Lung (tissue), 12 donors: ENCODE results near the gene PSMA7. TPM values are rescaled to one million over a fixed set of nuclear protein-coding genes. Genes with fewer than 3 reads are reported as not detected.

Experiments used
- ATAC-seq: fragments of 200-7000 bp; cut with Tn5 transposase; one replicate; pipeline ENCODE4 v1.9.1; 2020; ENCODE audit warnings: moderate number of reproducible peaks; ENCODE audit not compliant: insufficient read depth, low FRiP score
- DNase-seq, 3 donors: peaks; one replicate each; pipeline ENCODE4 v3.0.0-alpha.2; 2013 to 2017
- H3K27ac ChIP-seq, 2 donors: one replicate each; pipeline ENCODE4 v1.5.1; 2013; ENCODE audit warnings: mild to moderate bottlenecking in 2 of 2, moderate library complexity in 2 of 2, control low read depth in 1 of 2, inconsistent platforms in 1 of 2, low read depth in 1 of 2, low read length in 1 of 2
- H3K27me3 ChIP-seq, 3 donors: one replicate each; pipeline ENCODE4 v1.5.1; 2013; ENCODE audit warnings: low read length in 2 of 3; ENCODE audit not compliant: control insufficient read depth in 3 of 3, insufficient read depth in 3 of 3
- H3K36me3 ChIP-seq, 4 donors: one replicate each; pipeline ENCODE4 v1.5.1; 2013; ENCODE audit warnings: low read length in 4 of 4, mild to moderate bottlenecking in 1 of 4, moderate library complexity in 1 of 4; ENCODE audit not compliant: control insufficient read depth in 4 of 4, insufficient read depth in 4 of 4
- H3K4me1 ChIP-seq, 5 donors: one replicate each; pipeline ENCODE4 v1.5.1; 2013; ENCODE audit warnings: low read length in 5 of 5, mild to moderate bottlenecking in 2 of 5, moderate library complexity in 1 of 5; ENCODE audit not compliant: control insufficient read depth in 5 of 5, insufficient read depth in 5 of 5
- H3K4me3 ChIP-seq: one replicate; pipeline ENCODE4 v1.5.1; 2013; ENCODE audit warnings: mild to moderate bottlenecking, control low read depth, moderate library complexity
- H3K9ac ChIP-seq, 2 donors: one replicate each; pipeline ENCODE4 v1.5.1; 2013; ENCODE audit warnings: low read length in 2 of 2, control low read depth in 1 of 2; ENCODE audit not compliant: insufficient read depth in 1 of 2
- H3K9me3 ChIP-seq, 4 donors: one replicate each; pipeline ENCODE4 v1.5.1; 2013; ENCODE audit warnings: low read length in 3 of 4, mild to moderate bottlenecking in 1 of 4, moderate library complexity in 1 of 4; ENCODE audit not compliant: control insufficient read depth in 4 of 4, insufficient read depth in 3 of 4
- WGBS, 2 donors: extraction: QIAGEN DNeasy Blood & Tissue Kit; methylation state at CpG; one replicate each; pipeline ENCODE4 v1.1.7; 2013; 5-methylcytosine and 5-hydroxymethylcytosine counted together
- polyA plus RNA-seq, 2 donors: library from polyadenylated mRNA; stranded (reverse); fragments of 200-250 nt; gene quantifications; one replicate each; pipeline ENCODE4 v1.2.1, GENCODE V29; 2013
- total RNA-seq, 2 donors: library from RNA; depleted of rRNA in 1 of 2; stranded (reverse); fragments of >200 nt in 1 of 2; gene quantifications; one replicate each; pipeline ENCODE4 v1.2.1, GENCODE V29; 2014 to 2021
- TF ChIP-seq, protein P1 (sequence below): IDR thresholded peaks from 2 replicates; pipeline ENCODE4 v1.5.1; 2012; ENCODE audit warnings: mild to moderate bottlenecking; ENCODE audit errors: control extremely low read depth, extremely low read depth
- donor health status: control.
- donor health status: control.
- donor health status: Bipolar disorder and iron deficiency.
- donor health status: healthy.
- donor health status: DM: yes; HTN: yes; CAD: no.

PSMA7 gene
- total and polyA plus RNA-seq, 4 donors = 100 to 478 (median 258) TPM

DNA sequence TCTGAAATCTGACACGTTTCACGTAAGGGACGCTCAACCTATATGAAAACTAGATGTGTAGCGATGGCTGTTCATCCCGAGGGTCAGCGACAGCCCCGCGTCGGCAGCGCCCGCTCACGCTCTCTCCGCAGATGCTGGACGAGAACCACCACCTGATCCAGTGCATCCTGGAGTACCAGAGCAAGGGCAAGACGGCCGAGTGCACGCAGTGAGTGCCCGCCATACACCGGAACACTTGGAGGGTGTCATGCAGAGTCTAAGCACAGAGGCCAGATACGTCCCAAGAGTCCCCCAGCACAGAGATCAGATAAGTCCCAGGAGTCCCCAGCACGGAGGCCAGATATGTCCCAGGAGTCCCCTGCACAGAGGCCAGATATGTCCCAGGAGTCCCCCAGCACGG, 15.3 kb upstream of the PSMA7 start:
- no peak for DNase-seq
- Histone ChIP-seq H3K36me3 (peaks cover 0 to 35% (median 6%) of the 10 kb centered on the region in 4 donors), H3K4me1 (peaks cover 0 to 5% (median 0%) of the 10 kb centered on the region in 5 donors), H3K9me3 (no peaks in the 10 kb centered on the region), H3K9ac (no peak overlapping the region), H3K4me3 (no peak overlapping the region), H3K27ac (no peak overlapping the region), H3K27me3 (no peaks in the 10 kb centered on the region)
- TF ChIP-seq, protein P1, sequence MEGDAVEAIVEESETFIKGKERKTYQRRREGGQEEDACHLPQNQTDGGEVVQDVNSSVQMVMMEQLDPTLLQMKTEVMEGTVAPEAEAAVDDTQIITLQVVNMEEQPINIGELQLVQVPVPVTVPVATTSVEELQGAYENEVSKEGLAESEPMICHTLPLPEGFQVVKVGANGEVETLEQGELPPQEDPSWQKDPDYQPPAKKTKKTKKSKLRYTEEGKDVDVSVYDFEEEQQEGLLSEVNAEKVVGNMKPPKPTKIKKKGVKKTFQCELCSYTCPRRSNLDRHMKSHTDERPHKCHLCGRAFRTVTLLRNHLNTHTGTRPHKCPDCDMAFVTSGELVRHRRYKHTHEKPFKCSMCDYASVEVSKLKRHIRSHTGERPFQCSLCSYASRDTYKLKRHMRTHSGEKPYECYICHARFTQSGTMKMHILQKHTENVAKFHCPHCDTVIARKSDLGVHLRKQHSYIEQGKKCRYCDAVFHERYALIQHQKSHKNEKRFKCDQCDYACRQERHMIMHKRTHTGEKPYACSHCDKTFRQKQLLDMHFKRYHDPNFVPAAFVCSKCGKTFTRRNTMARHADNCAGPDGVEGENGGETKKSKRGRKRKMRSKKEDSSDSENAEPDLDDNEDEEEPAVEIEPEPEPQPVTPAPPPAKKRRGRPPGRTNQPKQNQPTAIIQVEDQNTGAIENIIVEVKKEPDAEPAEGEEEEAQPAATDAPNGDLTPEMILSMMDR = no peak
- 97% methylated on average over 22 of the region's 22 CpGs for WGBS, 2 donors
- no peak for ATAC-seq

DNA sequence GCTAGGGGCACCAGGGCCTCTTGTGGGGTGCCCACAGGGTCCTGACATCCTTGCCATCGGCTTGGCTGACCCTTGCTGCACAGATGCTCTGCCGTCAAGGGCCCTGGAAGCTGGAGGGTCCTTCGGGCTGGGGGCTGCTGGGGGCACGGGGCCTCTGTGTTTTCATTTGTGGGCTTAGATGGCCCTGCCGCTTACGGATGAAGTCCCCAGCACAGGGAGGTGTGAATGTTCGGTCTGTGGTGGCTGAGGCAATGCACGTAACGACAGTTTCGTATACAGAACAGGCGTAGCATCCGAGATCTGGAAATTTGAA, 14.8 kb upstream of the PSMA7 start:
- H3K9me3 ChIP-seq = peaks cover 0 to 2% (median 0%) of the 10 kb centered on the region in 4 donors
- no peak overlapping the region for H3K4me3 ChIP-seq
- H3K36me3 ChIP-seq = peaks cover 0 to 30% (median 6%) of the 10 kb centered on the region in 4 donors
- H3K9ac ChIP-seq = no peak overlapping the region
- H3K27me3 ChIP-seq = no peaks in the 10 kb centered on the region
- peaks cover 0 to 5% (median 0%) of the 10 kb centered on the region in 5 donors for H3K4me1 ChIP-seq
- H3K27ac ChIP-seq = no peak overlapping the region
- no peak for DNase-seq
- WGBS, 2 donors = 97 to 98% methylated on average over 12 of the region's 12 CpGs
- no peak for ATAC-seq
- TF ChIP-seq, protein P1 = no peak

DNA sequence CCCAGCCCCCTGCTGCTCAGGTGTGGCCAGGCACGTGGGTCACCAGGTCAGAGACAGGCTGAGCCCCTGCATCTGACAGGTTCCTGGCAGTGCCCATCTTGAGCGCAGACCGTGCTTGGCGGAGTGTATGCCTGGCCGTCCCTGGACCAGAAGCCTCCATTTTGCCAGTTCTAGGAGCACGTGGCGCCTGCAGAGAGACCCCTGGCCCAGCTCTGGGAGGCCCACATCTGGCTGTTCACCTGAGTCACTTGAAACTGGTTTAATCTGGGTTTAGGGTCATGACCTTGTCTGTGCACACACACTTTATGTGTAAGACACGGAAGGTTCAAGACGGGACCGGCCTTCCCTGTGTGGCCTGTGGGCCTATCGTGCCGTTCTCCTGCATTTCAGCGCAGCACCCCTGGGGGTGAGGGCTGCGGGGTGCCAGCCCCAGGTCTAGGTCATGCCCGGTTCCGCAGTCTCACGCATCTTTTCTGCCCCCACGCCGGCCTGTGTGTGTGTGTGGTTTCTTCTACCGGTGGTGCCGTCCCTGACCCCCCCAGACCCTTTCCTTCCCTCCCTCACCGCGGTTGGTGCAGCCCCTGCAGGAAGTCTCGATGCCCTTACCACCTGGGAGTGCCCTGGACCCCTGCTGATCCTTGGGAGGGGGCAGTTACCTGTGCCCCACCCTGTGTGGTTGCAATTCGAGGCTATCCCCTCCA, 14.3 kb upstream of the PSMA7 start:
- ATAC-seq = no peak
- H3K27ac ChIP-seq = no peak overlapping the region
- TF ChIP-seq, protein P1 = no peak
- H3K9me3 ChIP-seq = peaks cover 0 to 2% (median 0%) of the 10 kb centered on the region in 4 donors
- H3K9ac ChIP-seq = no peak overlapping the region
- WGBS, 2 donors = 83 to 88% methylated on average over 25 of the region's 25 CpGs
- no peaks in the 10 kb centered on the region for H3K27me3 ChIP-seq
- H3K36me3 ChIP-seq = peaks cover 0 to 26% (median 4%) of the 10 kb centered on the region in 4 donors
- DNase-seq = no peak
- H3K4me1 ChIP-seq = peaks cover 0 to 5% (median 0%) of the 10 kb centered on the region in 5 donors
- no peak overlapping the region for H3K4me3 ChIP-seq
